ENCODE results near the gene CRK.

DNA sequence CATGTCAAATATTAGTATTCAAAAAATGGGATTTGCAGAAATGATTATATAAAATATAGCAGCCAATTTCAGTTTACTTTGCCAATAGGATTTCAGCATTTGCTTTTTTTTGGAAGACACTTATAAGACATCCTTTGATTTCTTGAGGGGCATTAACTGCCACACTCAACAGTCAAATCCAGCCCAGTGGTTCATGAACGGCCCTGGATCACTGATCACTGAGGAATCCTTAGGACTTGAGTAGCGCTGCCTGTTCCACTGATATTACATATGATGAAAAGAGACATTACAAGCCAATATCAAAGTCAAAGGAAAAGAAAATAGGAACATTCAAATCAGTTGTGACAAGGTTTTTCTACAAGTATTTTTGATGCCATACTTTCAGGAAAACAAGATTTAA, 35.1 kb downstream of the CRK start:
- TF ChIP-seq, protein P1, sequence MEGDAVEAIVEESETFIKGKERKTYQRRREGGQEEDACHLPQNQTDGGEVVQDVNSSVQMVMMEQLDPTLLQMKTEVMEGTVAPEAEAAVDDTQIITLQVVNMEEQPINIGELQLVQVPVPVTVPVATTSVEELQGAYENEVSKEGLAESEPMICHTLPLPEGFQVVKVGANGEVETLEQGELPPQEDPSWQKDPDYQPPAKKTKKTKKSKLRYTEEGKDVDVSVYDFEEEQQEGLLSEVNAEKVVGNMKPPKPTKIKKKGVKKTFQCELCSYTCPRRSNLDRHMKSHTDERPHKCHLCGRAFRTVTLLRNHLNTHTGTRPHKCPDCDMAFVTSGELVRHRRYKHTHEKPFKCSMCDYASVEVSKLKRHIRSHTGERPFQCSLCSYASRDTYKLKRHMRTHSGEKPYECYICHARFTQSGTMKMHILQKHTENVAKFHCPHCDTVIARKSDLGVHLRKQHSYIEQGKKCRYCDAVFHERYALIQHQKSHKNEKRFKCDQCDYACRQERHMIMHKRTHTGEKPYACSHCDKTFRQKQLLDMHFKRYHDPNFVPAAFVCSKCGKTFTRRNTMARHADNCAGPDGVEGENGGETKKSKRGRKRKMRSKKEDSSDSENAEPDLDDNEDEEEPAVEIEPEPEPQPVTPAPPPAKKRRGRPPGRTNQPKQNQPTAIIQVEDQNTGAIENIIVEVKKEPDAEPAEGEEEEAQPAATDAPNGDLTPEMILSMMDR (conservative IDR thresholded peaks at IDR 0.05) = no peak
- no peak for TF ChIP-seq EZH2 (IDR thresholded peaks at IDR 0.05; ENCODE audit: low read depth)
